Mucosa of stomach (tissue), 1 donor: Measurements from ENCODE around the gene PEAK3.

Experiments
- H3K27me3 ChIP-seq: one replicate; pipeline ENCODE4 v1.7.0; 2013; ENCODE audit warnings: mild to moderate bottlenecking, low read length; ENCODE audit not compliant: control insufficient read depth, insufficient read depth
- H3K36me3 ChIP-seq: one replicate; pipeline ENCODE4 v1.7.0; 2013; ENCODE audit warnings: low read length; ENCODE audit not compliant: control insufficient read depth, insufficient read depth
- H3K4me1 ChIP-seq: one replicate; pipeline ENCODE4 v1.7.0; 2013; ENCODE audit warnings: mild to moderate bottlenecking, low read length; ENCODE audit not compliant: control insufficient read depth, insufficient read depth
- H3K4me3 ChIP-seq: one replicate; pipeline ENCODE4 v1.7.0; 2013; ENCODE audit warnings: low read length
- H3K9ac ChIP-seq: one replicate; pipeline ENCODE4 v1.7.0; 2013; ENCODE audit warnings: mild to moderate bottlenecking, low read length, moderate library complexity
- H3K9me3 ChIP-seq: one replicate; pipeline ENCODE4 v1.7.0; 2013; ENCODE audit warnings: mild to moderate bottlenecking, low read length, moderate library complexity; ENCODE audit not compliant: control insufficient read depth
- donor health status: Pancreatic carcinoma.

PEAK3 gene

DNA sequence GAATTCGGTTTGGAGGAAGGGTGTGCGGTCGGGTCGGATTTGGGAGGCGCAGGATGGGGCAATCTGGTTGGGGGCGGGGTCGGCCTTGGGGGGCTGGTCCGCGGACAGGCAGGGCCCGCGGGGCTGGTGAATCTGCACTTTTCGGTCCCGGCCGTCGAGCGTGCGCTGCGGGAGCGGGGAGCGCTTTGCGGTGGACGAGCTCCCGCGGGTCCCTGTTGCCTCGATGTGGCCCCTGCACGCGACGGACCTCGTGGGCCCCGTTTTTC, 11.9 kb downstream of the PEAK3 start:
- H3K4me1 ChIP-seq = peaks cover 49% of the 10 kb centered on the region
- H3K4me3 ChIP-seq = peak overlapping the region; percentile 77
- no peaks in the 10 kb centered on the region for H3K9me3 ChIP-seq
- H3K9ac ChIP-seq = peak overlapping the region; percentile 95
- no peaks in the 10 kb centered on the region for H3K27me3 ChIP-seq
- no peaks in the 10 kb centered on the region for H3K36me3 ChIP-seq

DNA sequence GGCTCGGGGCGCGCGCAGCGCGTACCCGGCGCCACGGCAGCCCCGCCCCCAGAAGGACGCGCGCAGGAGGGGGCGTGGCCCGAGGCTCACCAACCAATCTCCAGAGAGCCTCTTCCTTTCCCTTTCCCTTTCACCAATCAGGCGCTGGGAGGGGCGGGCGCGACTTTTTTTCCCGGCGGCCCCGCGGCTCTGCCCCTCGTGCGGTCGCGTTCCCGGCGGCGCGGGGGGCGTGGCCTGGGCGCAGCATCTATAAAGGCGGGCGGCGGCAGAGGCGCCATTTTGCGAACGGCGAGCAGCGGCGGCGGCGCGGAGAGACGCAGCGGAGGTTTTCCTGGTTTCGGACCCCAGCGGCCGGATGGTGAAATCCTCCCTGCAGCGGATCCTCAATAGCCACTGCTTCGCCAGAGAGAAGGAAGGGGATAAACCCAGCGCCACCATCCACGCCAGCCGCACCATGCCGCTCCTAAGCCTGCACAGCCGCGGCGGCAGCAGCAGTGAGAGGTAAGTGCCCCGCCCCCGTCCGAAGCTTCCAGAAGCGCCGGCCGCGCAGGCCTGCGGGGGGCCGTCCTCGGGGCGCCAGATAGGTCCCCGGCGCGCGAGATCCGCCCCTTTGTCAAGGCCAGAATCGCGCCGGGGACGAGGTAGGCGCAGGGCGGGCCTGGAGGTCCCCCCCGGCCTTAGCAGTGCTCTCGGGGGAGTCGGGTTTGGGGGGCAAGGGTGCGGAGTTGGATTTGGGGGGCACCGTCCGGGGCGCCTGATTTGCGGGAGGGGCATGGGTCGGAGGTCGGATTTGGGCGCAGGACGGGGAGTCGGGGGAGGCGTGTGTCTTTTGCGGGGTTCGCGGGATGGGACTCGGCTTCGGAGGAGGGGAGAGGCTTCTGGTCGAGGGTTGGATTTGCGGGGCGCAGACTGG, 12.5 kb downstream of the PEAK3 start:
- Histone ChIP-seq H3K4me3 (peak overlapping the region; percentile 77), H3K27me3 (no peaks in the 10 kb centered on the region), H3K9me3 (no peaks in the 10 kb centered on the region), H3K4me1 (peaks cover 49% of the 10 kb centered on the region), H3K9ac (peak overlapping the region; percentile 95), H3K36me3 (no peaks in the 10 kb centered on the region)

DNA sequence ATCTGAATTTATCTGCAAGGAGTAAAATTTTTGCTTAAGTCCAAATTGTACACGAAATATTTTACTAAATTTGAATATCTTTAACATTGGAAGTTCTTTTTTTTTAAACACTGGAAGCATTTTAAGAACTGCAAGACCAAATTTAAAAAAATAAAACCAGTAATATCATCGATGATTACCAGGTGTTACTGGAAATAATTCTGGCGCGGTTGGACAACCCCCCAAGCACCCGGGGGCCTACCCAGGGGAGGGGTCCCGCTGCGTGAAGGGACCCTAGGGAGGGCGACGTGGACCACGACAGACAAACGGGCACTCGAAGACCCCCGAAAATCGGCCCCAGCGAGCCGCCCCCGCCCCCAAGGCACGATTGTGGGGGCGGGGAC, 13.1 kb downstream of the PEAK3 start:
- Histone ChIP-seq H3K4me3 (peak overlapping the region; percentile 77), H3K4me1 (peaks cover 44% of the 10 kb centered on the region), H3K27me3 (no peaks in the 10 kb centered on the region), H3K9ac (peak overlapping the region; percentile 77), H3K9me3 (no peaks in the 10 kb centered on the region), H3K36me3 (no peaks in the 10 kb centered on the region)

GRCh38 chr19:2268480-2268830, 13.5 kb downstream of the PEAK3 start:
- Histone ChIP-seq H3K9ac (no peak overlapping the region), H3K9me3 (no peaks in the 10 kb centered on the region), H3K4me3 (no peak overlapping the region), H3K36me3 (no peaks in the 10 kb centered on the region), H3K4me1 (peaks cover 40% of the 10 kb centered on the region), H3K27me3 (no peaks in the 10 kb centered on the region)

DNA sequence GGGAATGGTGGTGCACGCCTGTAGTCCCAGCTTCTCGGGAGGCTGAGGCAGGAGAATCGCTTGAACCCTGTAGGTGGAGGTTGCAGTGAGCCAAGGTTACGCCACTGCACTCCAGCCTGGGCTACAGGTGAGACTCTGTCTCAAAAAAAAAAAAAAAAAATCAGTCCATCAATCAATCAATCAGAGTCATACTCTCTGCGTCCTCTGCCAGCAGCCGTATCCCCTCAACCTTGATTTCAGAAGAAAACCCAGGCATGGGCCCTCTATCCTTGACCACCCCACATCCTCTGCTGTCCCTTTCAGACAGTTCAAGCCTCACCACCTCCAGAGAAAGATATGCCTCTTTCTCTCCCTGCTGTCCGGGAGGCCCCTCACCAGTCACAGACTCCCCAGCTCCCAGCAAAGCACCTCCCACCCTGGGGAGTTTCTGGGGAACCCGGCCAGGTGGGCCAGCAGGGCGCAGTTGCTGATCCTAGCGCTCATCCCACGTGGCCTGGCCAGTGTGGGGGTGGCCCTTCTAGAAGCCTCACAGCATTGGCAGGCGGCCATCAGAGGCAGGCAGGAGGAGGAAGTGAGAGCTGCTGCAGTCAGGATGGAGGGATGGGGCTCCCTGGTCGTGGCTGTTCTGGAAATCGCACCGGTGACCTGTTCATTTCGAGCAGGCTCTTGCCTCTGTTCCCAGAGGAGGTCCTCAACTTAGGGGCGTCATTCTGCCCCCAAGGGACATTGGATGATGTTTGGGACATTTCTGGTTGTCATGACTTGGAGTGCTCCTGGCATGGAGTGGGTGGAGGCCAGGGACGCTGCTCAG, 15.6 kb downstream of the PEAK3 start:
- H3K27me3 ChIP-seq = no peaks in the 10 kb centered on the region
- H3K9me3 ChIP-seq = no peaks in the 10 kb centered on the region
- H3K4me3 ChIP-seq = no peak overlapping the region
- H3K9ac ChIP-seq = peak overlapping the region; percentile 18
- H3K36me3 ChIP-seq = no peaks in the 10 kb centered on the region
- H3K4me1 ChIP-seq = peaks cover 24% of the 10 kb centered on the region

DNA sequence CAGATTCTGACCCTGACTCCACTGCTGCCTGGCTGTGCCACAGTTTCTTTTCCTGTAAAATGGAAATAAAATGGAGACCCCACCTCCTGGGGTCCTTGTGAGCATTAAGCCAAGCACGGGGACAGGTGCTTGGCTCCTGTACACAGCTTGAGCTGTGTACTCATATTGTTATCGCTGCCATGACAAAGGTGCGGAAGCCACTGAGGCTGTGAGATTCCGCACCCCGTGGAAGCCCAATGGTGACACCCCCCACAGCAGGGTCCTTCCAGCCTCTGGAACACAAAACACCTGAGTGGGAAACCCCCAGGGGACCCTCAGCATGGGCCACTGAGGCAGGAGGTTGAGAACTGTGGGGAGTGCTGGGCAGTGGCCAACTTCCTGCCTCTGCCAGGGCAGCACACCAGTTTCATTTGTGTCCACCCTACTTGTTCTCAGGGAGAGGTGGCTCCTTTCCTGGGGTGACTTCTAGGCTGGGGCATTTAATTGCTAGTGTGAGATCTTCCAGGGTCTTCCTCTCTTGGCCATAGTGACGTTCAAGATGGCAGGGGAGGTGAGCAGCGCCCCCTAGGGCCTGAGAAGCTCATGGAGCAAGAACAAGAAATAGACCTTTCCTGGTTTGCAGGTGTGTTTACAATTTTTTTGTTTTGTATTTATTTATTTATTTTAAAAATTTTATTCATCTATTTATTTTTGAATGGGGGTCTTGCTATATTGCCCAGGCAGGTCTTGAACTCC, 20.4 kb downstream of the PEAK3 start:
- H3K4me1 ChIP-seq = peaks cover 16% of the 10 kb centered on the region
- no peaks in the 10 kb centered on the region for H3K27me3 ChIP-seq
- H3K9ac ChIP-seq = no peak overlapping the region
- H3K4me3 ChIP-seq = no peak overlapping the region
- no peaks in the 10 kb centered on the region for H3K9me3 ChIP-seq
- no peaks in the 10 kb centered on the region for H3K36me3 ChIP-seq

DNA sequence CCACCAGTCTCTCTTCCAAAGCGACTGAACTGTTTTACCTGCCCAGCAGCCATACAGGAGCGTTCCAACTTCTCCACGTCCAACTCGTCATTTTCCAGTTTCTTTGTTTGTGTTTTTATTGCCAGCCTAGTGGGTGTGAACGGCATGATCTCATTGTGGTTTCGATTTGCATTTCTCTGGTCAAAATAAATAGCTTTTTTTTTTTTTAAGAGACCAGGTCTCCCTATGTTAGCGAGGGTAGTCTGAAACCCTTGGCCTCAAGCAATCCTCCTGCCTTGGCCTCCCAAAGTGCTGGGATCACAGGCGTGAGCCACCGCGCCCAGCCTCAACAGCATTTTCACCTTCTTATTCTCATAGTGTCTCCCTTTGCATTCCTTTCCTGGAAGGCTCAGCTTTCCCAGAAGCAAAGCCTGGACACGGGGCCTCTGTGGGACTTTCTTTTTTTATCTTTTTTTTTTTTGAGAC, 21.6 kb downstream of the PEAK3 start:
- Histone ChIP-seq H3K4me1 (peaks cover 10% of the 10 kb centered on the region), H3K27me3 (no peaks in the 10 kb centered on the region), H3K4me3 (no peak overlapping the region), H3K9ac (no peak overlapping the region), H3K36me3 (no peaks in the 10 kb centered on the region), H3K9me3 (no peaks in the 10 kb centered on the region)

DNA sequence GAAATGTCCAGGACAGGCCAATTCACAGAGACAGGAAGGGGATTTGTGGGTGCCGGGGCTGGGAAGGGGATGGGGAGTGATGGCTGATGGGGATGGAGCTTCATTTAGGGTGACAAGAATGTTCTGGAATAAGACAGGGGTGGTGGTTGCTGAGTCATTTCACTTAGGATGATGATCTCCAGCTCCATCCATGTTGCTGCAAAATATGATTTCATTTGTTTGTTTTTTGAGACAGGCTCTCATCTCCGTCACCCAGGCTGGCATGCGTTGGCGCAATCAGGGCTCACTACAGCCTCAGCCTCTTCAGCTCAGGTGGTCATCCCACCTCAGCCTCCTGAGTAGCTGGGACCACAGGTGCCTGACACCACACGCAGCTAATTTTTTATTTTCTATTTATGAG, 22.6 kb downstream of the PEAK3 start:
- Histone ChIP-seq H3K27me3 (peaks cover under 1% of the 10 kb centered on the region), H3K4me1 (peaks cover 6% of the 10 kb centered on the region), H3K9ac (no peak overlapping the region), H3K4me3 (no peak overlapping the region), H3K36me3 (no peaks in the 10 kb centered on the region), H3K9me3 (no peaks in the 10 kb centered on the region)

- H3K4me3 ChIP-seq = no peak within 1 kb of the TSS
- peaks cover 33% of the 10 kb centered on the region for H3K27me3 ChIP-seq
- peaks cover 30% of the 10 kb centered on the region for H3K4me1 ChIP-seq
- H3K9ac ChIP-seq = no peak within 1 kb of the TSS
- no peaks in the 10 kb centered on the region for H3K36me3 ChIP-seq
- H3K9me3 ChIP-seq = no peaks in the 10 kb centered on the region
Measured at GRCh38 chr19:2255982-2256685, 25.8 kb downstream of the PEAK3 start, which contains the start of gene JSRP1. Gene JSRP1 (minus strand): TSS chr19:2256417. CDS start chr19:2255314, 1,103 bp downstream.

- Histone ChIP-seq H3K4me3 (no peak overlapping the region), H3K4me1 (peaks cover 30% of the 10 kb centered on the region), H3K27me3 (peaks cover 41% of the 10 kb centered on the region), H3K36me3 (no peaks in the 10 kb centered on the region), H3K9ac (no peak overlapping the region), H3K9me3 (no peaks in the 10 kb centered on the region)
Measured at GRCh38 chr19:2255112-2255845, 26.7 kb downstream of the PEAK3 start.
